Liver (tissue), 9 donors: ENCODE results near the gene CLCN1. TPM values are rescaled to one million over a fixed set of nuclear protein-coding genes. Genes with fewer than 3 reads are reported as not detected.

ENCODE experiments used
- DNase-seq: peaks from one replicate; pipeline ENCODE4 v3.0.0-alpha.2; 2017; ENCODE audit warnings: low spot score
- H3K27ac ChIP-seq, 2 donors: one replicate each; pipeline ENCODE4 v1.7.0; 2013; ENCODE audit warnings: inconsistent platforms in 2 of 2, low read length in 2 of 2, control low read depth in 1 of 2, low read depth in 1 of 2, mild to moderate bottlenecking in 1 of 2
- H3K27me3 ChIP-seq, 4 donors: one replicate each; pipeline versions ENCODE4 v1.6.1 to v1.7.0; 2013; ENCODE audit warnings: low read length in 3 of 4, inconsistent platforms in 1 of 4, mild to moderate bottlenecking in 1 of 4, moderate library complexity in 1 of 4; ENCODE audit not compliant: control insufficient read depth in 4 of 4, insufficient read depth in 4 of 4
- H3K36me3 ChIP-seq, 4 donors: one replicate each; pipeline versions ENCODE4 v1.6.1 to v1.7.0; 2013; ENCODE audit warnings: low read length in 3 of 4, mild to moderate bottlenecking in 3 of 4, low read depth in 1 of 4, moderate library complexity in 1 of 4; ENCODE audit not compliant: control insufficient read depth in 4 of 4, insufficient read depth in 3 of 4
- H3K4me1 ChIP-seq, 4 donors: one replicate each; pipeline versions ENCODE4 v1.6.1 to v1.7.0; 2013; ENCODE audit warnings: low read length in 3 of 4, mild to moderate bottlenecking in 3 of 4, moderate library complexity in 1 of 4; ENCODE audit not compliant: control insufficient read depth in 4 of 4, insufficient read depth in 4 of 4
- H3K4me3 ChIP-seq, 3 donors: one replicate each; pipeline versions ENCODE4 v1.6.1 to v1.7.0; 2013; ENCODE audit warnings: low read length in 3 of 3, control low read depth in 1 of 3, low read depth in 1 of 3, mild to moderate bottlenecking in 1 of 3
- H3K9ac ChIP-seq, 2 donors: one replicate each; pipeline ENCODE4 v1.7.0; 2013; ENCODE audit warnings: low read length in 2 of 2, mild to moderate bottlenecking in 2 of 2, moderate library complexity in 2 of 2, control low read depth in 1 of 2, low read depth in 1 of 2
- H3K9me3 ChIP-seq, 4 donors: one replicate each; pipeline versions ENCODE4 v1.6.1 to v1.7.0; 2013; ENCODE audit warnings: low read length in 3 of 4; ENCODE audit not compliant: control insufficient read depth in 4 of 4
- FOXA1 ChIP-seq: IDR thresholded peaks from 2 replicates; pipeline ENCODE4 v1.6.1; 2016; ENCODE audit warnings: antibody characterized with exemption
- FOXA2 ChIP-seq: IDR thresholded peaks from 2 replicates; pipeline ENCODE4 v1.6.1; 2016; ENCODE audit warnings: antibody characterized with exemption
- GABPA ChIP-seq, 2 donors: IDR thresholded peaks in 1 of 2; conservative IDR thresholded peaks in 1 of 2; 2 replicates each; pipeline ENCODE4 v1.6.1; 2016; ENCODE audit warnings: antibody characterized with exemption in 2 of 2, mild to moderate bottlenecking in 1 of 2, moderate library complexity in 1 of 2
- HNF4A ChIP-seq, 2 donors: conservative IDR thresholded peaks; 2 replicates each; pipeline ENCODE4 v1.6.1; 2016; ENCODE audit warnings: antibody characterized with exemption in 2 of 2, mild to moderate bottlenecking in 2 of 2
- HNF4G ChIP-seq: IDR thresholded peaks from 2 replicates; pipeline ENCODE4 v1.6.1; 2016; ENCODE audit warnings: antibody characterized with exemption
- JUND ChIP-seq, 2 donors: IDR thresholded peaks; 2 replicates each; pipeline ENCODE4 v1.6.1; 2016; ENCODE audit warnings: antibody characterized with exemption in 2 of 2
- NR2F2 ChIP-seq: IDR thresholded peaks from 2 replicates; pipeline ENCODE4 v1.6.1; 2016; ENCODE audit warnings: antibody characterized with exemption
- RXRA ChIP-seq, 2 donors: IDR thresholded peaks; 2 replicates each; pipeline ENCODE4 v1.6.1; 2017 to 2018; ENCODE audit warnings: antibody characterized with exemption in 2 of 2, mild to moderate bottlenecking in 1 of 2
- SP1 ChIP-seq: IDR thresholded peaks from 2 replicates; pipeline ENCODE4 v1.6.1; 2018; ENCODE audit warnings: antibody characterized with exemption, mild to moderate bottlenecking
- YY1 ChIP-seq: IDR thresholded peaks from 2 replicates; pipeline ENCODE4 v1.6.1; 2016; ENCODE audit warnings: antibody characterized with exemption, mild to moderate bottlenecking
- ZBTB33 ChIP-seq: IDR thresholded peaks from 2 replicates; pipeline ENCODE4 v1.6.1; 2016; ENCODE audit warnings: antibody characterized with exemption
- WGBS: extraction: QIAGEN DNeasy Blood & Tissue Kit; methylation state at CpG from one replicate; pipeline ENCODE4 v1.1.7; 2013; 5-methylcytosine and 5-hydroxymethylcytosine counted together
- polyA plus RNA-seq, 2 donors: library from polyadenylated mRNA; stranded (reverse) in 1 of 2; unstranded in 1 of 2; fragments of 200-250 nt in 1 of 2; fragments of >200 nt in 1 of 2; fragmentation: Nextera tagmentation in 1 of 2; extraction: Ambion mirVana in 1 of 2; gene quantifications; one replicate each; pipeline versions ENCODE4 v1.2.1 to v1.2.3, GENCODE V29; 2013 to 2015
- total RNA-seq, 2 donors: library from RNA; depleted of rRNA; stranded (reverse); fragments of >200 nt; gene quantifications; one replicate each; pipeline ENCODE4 v1.2.3, GENCODE V29; 2014
- TF ChIP-seq, protein P1 (sequence below): IDR thresholded peaks from 2 replicates; pipeline ENCODE4 v1.6.1; 2016; ENCODE audit warnings: antibody characterized with exemption
- TF ChIP-seq, protein P2 (sequence below): IDR thresholded peaks from 2 replicates; pipeline ENCODE4 v1.6.1; 2016; ENCODE audit warnings: antibody characterized with exemption, mild to moderate bottlenecking
- TF ChIP-seq, protein P3 (sequence below): fragments of 150-350 bp; IDR thresholded peaks from 2 replicates; pipeline ENCODE4 v1.5.1; 2017; ENCODE audit warnings: improper control_type of control experiment, low read depth, low read length; ENCODE audit not compliant: missing input control
- donor health status: healthy.
- donor health status: healthy.
- donor health status: healthy.
- donor health status: healthy.
- donor health status: healthy.

Gene CLCN1
- total and polyA plus RNA-seq, 4 donors, result 0.01 to 0.08 TPM; not detected in 2

DNA sequence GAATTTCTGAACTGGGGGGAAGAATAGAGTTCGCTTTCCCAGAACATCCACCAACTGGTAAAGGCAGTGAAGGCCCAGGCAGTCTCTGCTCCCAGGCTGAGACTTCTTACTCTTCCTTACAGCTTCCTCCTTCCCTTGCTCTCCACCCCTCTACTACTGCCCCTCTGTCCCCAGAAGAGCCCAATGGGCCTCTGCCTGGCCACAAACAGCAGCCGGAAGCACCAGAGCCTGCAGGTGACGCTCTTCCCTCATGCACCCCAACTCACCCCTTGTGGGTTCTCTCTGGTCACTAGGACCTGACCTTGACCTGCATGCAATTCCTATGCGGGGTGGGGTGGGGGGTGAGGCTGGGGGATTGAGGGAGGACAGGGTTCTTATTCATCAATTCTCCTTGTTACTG is 30.1 kb downstream of the CLCN1 start:
- Histone ChIP-seq H3K36me3 (no peaks in the 10 kb centered on the region), H3K9ac (no peak overlapping the region), H3K4me3 (no peak overlapping the region), H3K27me3 (no peaks in the 10 kb centered on the region), H3K4me1 (no peaks in the 10 kb centered on the region), H3K27ac (no peak overlapping the region), H3K9me3 (no peaks in the 10 kb centered on the region)
- DNase-seq, result no peak
- TF ChIP-seq NR2F2, result no peak
- no peak for TF ChIP-seq SP1
- no peak for TF ChIP-seq FOXA1
- TF ChIP-seq HNF4G, result no peak
- TF ChIP-seq, protein P1, sequence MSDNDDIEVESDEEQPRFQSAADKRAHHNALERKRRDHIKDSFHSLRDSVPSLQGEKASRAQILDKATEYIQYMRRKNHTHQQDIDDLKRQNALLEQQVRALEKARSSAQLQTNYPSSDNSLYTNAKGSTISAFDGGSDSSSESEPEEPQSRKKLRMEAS, result no peak
- no peak for TF ChIP-seq JUND (IDR thresholded peaks at IDR 0.05)
- TF ChIP-seq, protein P2, sequence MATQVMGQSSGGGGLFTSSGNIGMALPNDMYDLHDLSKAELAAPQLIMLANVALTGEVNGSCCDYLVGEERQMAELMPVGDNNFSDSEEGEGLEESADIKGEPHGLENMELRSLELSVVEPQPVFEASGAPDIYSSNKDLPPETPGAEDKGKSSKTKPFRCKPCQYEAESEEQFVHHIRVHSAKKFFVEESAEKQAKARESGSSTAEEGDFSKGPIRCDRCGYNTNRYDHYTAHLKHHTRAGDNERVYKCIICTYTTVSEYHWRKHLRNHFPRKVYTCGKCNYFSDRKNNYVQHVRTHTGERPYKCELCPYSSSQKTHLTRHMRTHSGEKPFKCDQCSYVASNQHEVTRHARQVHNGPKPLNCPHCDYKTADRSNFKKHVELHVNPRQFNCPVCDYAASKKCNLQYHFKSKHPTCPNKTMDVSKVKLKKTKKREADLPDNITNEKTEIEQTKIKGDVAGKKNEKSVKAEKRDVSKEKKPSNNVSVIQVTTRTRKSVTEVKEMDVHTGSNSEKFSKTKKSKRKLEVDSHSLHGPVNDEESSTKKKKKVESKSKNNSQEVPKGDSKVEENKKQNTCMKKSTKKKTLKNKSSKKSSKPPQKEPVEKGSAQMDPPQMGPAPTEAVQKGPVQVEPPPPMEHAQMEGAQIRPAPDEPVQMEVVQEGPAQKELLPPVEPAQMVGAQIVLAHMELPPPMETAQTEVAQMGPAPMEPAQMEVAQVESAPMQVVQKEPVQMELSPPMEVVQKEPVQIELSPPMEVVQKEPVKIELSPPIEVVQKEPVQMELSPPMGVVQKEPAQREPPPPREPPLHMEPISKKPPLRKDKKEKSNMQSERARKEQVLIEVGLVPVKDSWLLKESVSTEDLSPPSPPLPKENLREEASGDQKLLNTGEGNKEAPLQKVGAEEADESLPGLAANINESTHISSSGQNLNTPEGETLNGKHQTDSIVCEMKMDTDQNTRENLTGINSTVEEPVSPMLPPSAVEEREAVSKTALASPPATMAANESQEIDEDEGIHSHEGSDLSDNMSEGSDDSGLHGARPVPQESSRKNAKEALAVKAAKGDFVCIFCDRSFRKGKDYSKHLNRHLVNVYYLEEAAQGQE, result no peak
- TF ChIP-seq YY1, result no peak
- TF ChIP-seq ZBTB33, result no peak
- TF ChIP-seq HNF4A (conservative IDR thresholded peaks at IDR 0.05), result no peak
- TF ChIP-seq FOXA2, result no peak
- no peak for TF ChIP-seq GABPA (IDR thresholded peaks at IDR 0.05 in 1 of 2, conservative IDR thresholded peaks at IDR 0.05 in 1 of 2)
- TF ChIP-seq, protein P3, sequence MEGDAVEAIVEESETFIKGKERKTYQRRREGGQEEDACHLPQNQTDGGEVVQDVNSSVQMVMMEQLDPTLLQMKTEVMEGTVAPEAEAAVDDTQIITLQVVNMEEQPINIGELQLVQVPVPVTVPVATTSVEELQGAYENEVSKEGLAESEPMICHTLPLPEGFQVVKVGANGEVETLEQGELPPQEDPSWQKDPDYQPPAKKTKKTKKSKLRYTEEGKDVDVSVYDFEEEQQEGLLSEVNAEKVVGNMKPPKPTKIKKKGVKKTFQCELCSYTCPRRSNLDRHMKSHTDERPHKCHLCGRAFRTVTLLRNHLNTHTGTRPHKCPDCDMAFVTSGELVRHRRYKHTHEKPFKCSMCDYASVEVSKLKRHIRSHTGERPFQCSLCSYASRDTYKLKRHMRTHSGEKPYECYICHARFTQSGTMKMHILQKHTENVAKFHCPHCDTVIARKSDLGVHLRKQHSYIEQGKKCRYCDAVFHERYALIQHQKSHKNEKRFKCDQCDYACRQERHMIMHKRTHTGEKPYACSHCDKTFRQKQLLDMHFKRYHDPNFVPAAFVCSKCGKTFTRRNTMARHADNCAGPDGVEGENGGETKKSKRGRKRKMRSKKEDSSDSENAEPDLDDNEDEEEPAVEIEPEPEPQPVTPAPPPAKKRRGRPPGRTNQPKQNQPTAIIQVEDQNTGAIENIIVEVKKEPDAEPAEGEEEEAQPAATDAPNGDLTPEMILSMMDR, result no peak
- TF ChIP-seq RXRA (IDR thresholded peaks at IDR 0.05), result no peak
- 88% methylated on average over 4 of the region's 4 CpGs for WGBS

DNA sequence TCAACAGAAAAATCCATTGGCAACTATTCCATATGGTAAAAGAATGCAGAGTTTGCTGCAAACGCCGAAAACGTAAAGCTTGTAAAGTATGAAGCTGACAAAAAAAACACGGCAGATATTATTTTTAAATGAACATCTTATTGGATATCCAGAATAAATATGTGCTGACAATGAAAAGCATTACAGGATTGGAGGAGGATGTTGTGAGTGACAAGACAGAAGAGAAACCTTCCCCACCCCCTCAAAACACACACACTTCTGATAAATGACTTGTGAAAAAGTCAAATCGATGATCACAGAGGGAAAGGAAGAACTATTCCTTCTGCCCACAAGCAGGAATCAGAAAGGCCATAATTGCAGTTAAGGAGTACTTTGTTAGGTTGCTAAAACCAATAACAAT is 32.0 kb downstream of the CLCN1 start:
- H3K4me3 ChIP-seq, result no peak overlapping the region
- H3K36me3 ChIP-seq, result no peaks in the 10 kb centered on the region
- TF ChIP-seq, protein P3, result no peak
- TF ChIP-seq HNF4G, result no peak
- no peak for DNase-seq
- H3K9ac ChIP-seq, result no peak overlapping the region
- peaks cover 6 to 9% (median 8%) of the 10 kb centered on the region in 4 donors for H3K4me1 ChIP-seq
- no peaks in the 10 kb centered on the region for H3K9me3 ChIP-seq
- H3K27ac ChIP-seq, result no peak overlapping the region
- 71% methylated on average over 5 of the region's 5 CpGs for WGBS
- no peaks in the 10 kb centered on the region for H3K27me3 ChIP-seq
